PC-9 (cell line): ENCODE results near the gene NR2F1-AS1. TPM values are rescaled to one million over a fixed set of nuclear protein-coding genes. Genes with fewer than 3 reads are reported as not detected.

Source experiments
- BruUV-seq: library from RNA; stranded (reverse); fragments of 400-500 nt; replicated peaks from 2 replicates; lab custom pipeline; 2021; lab: Mats Ljungman, UMichigan
- CTCF ChIA-PET: fragments of 300-600 bp; sonication (Branson Sonifier 250); formaldehyde crosslinking; loops from one replicate; lab custom pipeline; 2022; ENCODE audit warnings: antibody characterized with exemption; lab: Charles Lee
- POLR2A ChIA-PET: fragments of 300-600 bp; sonication (Branson Sonifier 250); formaldehyde crosslinking; loops from one replicate; lab custom pipeline; 2022; ENCODE audit warnings: antibody characterized with exemption; ENCODE audit not compliant: unreplicated experiment; lab: Charles Lee
- DNase-seq, 2 experiments: peaks; one replicate each; pipeline versions ENCODE4 v3.0.0 to v3.0.0-alpha.2; 2015 to 2022; ENCODE audit warnings: mixed read lengths in 1 of 2
- H2AFZ ChIP-seq: fragments of 200-600 bp; sonication (generic); 2 replicates; pipeline ENCODE4 v1.8.1; 2017; ENCODE audit warnings: antibody characterized with exemption
- H3F3A ChIP-seq: fragments of 200-600 bp; sonication (generic); 2 replicates; pipeline ENCODE4 v1.8.1; 2017; ENCODE audit warnings: antibody characterized with exemption, mild to moderate bottlenecking, low read depth; ENCODE audit not compliant: insufficient read depth
- H3K27ac ChIP-seq: fragments of 200-600 bp; sonication (generic); 2 replicates; pipeline ENCODE4 v1.6.1; 2016; ENCODE audit warnings: mixed run types
- H3K27me3 ChIP-seq: fragments of 200-600 bp; sonication (generic); 2 replicates; pipeline ENCODE4 v1.6.1; 2016; ENCODE audit warnings: low read depth, mixed run types; ENCODE audit not compliant: insufficient read depth
- H3K36me3 ChIP-seq: fragments of 200-600 bp; sonication (generic); 2 replicates; pipeline ENCODE4 v1.6.1; 2016; ENCODE audit warnings: low read depth, mixed run types
- H3K4me1 ChIP-seq: fragments of 200-600 bp; sonication (generic); replicated peaks from 2 replicates; pipeline ENCODE4 v1.6.1; 2016; ENCODE audit warnings: mixed run types; ENCODE audit not compliant: insufficient read depth
- H3K4me2 ChIP-seq: fragments of 200-600 bp; sonication (generic); 2 replicates; pipeline ENCODE4 v1.6.1; 2017; ENCODE audit warnings: mixed run types
- H3K4me3 ChIP-seq: fragments of 200-600 bp; sonication (generic); 2 replicates; pipeline ENCODE4 v1.6.1; 2016; ENCODE audit warnings: mixed run types
- H3K79me2 ChIP-seq: fragments of 200-600 bp; sonication (generic); 2 replicates; pipeline ENCODE4 v1.6.1; 2017; ENCODE audit warnings: low read depth, mixed run types
- H3K9me2 ChIP-seq: fragments of 200-600 bp; sonication (generic); 2 replicates; pipeline ENCODE4 v1.8.1; 2017; ENCODE audit warnings: mild to moderate bottlenecking; ENCODE audit not compliant: insufficient read depth
- H3K9me3 ChIP-seq: fragments of 200-600 bp; sonication (generic); 2 replicates; pipeline ENCODE4 v1.8.1; 2016; ENCODE audit warnings: low read depth; ENCODE audit not compliant: insufficient read depth
- H4K20me1 ChIP-seq: fragments of 200-600 bp; sonication (generic); 2 replicates; pipeline ENCODE4 v1.8.1; 2017; ENCODE audit not compliant: insufficient read depth
- EZH2 ChIP-seq: fragments of 200-600 bp; sonication (generic); IDR thresholded peaks from 2 replicates; pipeline ENCODE4 v1.8.0; 2017; ENCODE audit warnings: antibody characterized with exemption, low read depth
- intact Hi-C: fragments of 100-400 bp; cut with micrococcal nuclease; formaldehyde crosslinking; loops from one replicate; pipeline ENCODE4 v1.10.0; 2022; ENCODE audit not compliant: unreplicated experiment
- total RNA-seq: library from RNA; stranded (reverse); gene quantifications from 2 replicates; pipeline ENCODE4 v1.2.3, GENCODE V29; 2021
- TF ChIP-seq, protein P1 (sequence below): fragments of 200-600 bp; sonication (generic); conservative IDR thresholded peaks from 2 replicates; pipeline ENCODE4 v1.6.1; 2017; ENCODE audit warnings: mixed run types, antibody characterized with exemption, mild to moderate bottlenecking, moderate library complexity

The NR2F1-AS1 gene
- total RNA-seq, 1 experiment from 2014 or later, result 6.0 TPM

DNA sequence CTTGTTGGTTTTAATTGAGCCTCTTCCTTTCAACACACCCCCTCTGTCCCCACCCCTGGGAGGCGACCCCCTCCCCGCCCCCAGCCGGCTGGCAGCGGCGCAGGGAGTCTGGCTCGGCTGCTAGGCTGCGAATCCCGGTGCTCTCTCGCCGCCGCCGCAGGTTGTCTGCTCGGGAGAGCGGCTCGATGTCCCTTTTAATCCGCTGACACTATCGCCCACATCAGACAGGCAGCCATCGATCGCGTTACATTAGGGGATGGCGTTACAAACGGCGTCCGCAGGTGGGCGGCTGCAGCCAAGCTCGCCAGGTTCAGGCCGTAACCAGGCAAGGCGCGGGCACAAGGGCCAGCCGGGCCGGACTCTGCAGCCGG is 1.3 kb downstream of the NR2F1-AS1 start:
- no peaks in the 10 kb centered on the region for H4K20me1 ChIP-seq
- H2AFZ ChIP-seq, result peak overlapping the region; percentile 90
- peak overlapping the region; percentile 96 for H3K4me3 ChIP-seq
- no peak for TF ChIP-seq EZH2
- TF ChIP-seq, protein P1, sequence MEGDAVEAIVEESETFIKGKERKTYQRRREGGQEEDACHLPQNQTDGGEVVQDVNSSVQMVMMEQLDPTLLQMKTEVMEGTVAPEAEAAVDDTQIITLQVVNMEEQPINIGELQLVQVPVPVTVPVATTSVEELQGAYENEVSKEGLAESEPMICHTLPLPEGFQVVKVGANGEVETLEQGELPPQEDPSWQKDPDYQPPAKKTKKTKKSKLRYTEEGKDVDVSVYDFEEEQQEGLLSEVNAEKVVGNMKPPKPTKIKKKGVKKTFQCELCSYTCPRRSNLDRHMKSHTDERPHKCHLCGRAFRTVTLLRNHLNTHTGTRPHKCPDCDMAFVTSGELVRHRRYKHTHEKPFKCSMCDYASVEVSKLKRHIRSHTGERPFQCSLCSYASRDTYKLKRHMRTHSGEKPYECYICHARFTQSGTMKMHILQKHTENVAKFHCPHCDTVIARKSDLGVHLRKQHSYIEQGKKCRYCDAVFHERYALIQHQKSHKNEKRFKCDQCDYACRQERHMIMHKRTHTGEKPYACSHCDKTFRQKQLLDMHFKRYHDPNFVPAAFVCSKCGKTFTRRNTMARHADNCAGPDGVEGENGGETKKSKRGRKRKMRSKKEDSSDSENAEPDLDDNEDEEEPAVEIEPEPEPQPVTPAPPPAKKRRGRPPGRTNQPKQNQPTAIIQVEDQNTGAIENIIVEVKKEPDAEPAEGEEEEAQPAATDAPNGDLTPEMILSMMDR, result no peak
- DNase-seq, result peak in 1 of 2 experiments; percentile 30
- 0 out of 2 replicates have a peak, but pooled peaks cover 6% of the 10 kb centered on the region for H3K4me1 ChIP-seq
- no TSS peak for BruUV-seq
- no peaks in the 10 kb centered on the region for H3K9me3 ChIP-seq
- ChIA-PET CTCF (no interaction called here), POLR2A (no interaction called here)
- no peaks in the 10 kb centered on the region for H3K9me2 ChIP-seq
- H3K27me3 ChIP-seq, result no peaks in the 10 kb centered on the region
- peaks cover 48% of the 10 kb centered on the region for H3K79me2 ChIP-seq
- H3K27ac ChIP-seq, result peak overlapping the region; percentile 60
- peaks cover 16% of the 10 kb centered on the region for H3F3A ChIP-seq
- H3K36me3 ChIP-seq, result no peaks in the 10 kb centered on the region
- peak overlapping the region; percentile 92 for H3K4me2 ChIP-seq
- intact Hi-C loops, result loop anchor here (5.0 to 10.0 kb wide), 10 partner anchors 225 to 1935 kb away; a partner anchor contains a TSS

DNA sequence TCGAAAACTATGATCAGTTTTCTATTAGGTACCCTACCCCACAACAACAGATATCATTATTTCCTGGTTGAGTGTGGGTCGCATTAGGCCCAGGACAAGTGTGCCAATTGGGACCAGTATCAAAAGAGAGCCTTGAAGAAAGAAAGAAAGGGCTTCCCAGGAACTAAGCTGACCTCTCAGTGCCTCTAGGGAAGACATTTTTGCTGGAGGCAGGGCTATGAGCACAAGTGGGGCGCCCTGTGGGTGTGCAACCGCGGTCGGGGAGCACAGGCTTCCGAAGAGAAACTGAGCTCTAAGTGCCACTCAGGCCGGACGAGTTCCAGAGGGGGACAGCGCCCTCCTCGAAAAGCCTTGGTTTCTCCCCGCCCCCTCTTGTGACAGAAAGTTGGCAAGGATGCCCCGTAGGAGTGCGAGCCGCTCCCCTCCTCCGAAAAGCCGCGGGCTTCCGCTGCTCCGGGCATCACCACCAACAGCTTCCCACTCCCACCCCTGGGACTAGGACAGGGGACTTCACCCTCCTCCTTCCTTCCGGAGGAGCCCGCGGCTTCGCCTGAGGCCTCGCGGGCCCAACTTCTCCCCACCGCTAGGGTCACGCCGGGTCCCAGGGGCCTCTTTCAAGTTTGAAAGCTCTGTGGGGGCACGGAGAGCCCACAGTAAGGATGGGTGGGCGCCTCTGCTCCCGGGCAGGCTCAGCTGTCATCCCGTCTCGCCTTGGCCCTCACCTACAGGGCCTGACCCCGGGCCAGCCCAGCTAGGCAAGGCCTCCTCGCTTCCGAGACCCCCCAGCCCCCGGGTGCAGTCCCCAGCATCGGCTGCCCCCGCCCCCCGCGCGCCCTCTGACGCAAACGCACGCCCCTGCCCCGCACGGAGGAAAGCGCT is 2.0 kb downstream of the NR2F1-AS1 start:
- Histone ChIP-seq H3K4me1 (0 out of 2 replicates have a peak, but pooled peaks cover 6% of the 10 kb centered on the region), H3K4me2 (peak overlapping the region; percentile 92), H2AFZ (peak overlapping the region; percentile 90), H3K27me3 (no peaks in the 10 kb centered on the region), H3K9me3 (peaks cover under 1% of the 10 kb centered on the region; the same call in 1 of the 2 replicates), H3K36me3 (no peaks in the 10 kb centered on the region), H3K4me3 (peak overlapping the region; percentile 96), H3K79me2 (peaks cover 48% of the 10 kb centered on the region), H3K27ac (no peak overlapping the region), H4K20me1 (no peaks in the 10 kb centered on the region), H3K9me2 (no peaks in the 10 kb centered on the region), H3F3A (peaks cover 16% of the 10 kb centered on the region)
- ChIA-PET POLR2A (no interaction called here), CTCF (interaction anchor here (0.6 to 0.7 kb wide), 2 partner anchors 222 to 486 kb away, joined by 3 read pairs; no protein-coding TSS in a partner anchor)
- TF ChIP-seq, protein P1, result no peak
- TF ChIP-seq EZH2, result no peak
- DNase-seq, result peak; percentile 12 to 46
- BruUV-seq, result no TSS peak
- intact Hi-C loops, result no loop called here

DNA sequence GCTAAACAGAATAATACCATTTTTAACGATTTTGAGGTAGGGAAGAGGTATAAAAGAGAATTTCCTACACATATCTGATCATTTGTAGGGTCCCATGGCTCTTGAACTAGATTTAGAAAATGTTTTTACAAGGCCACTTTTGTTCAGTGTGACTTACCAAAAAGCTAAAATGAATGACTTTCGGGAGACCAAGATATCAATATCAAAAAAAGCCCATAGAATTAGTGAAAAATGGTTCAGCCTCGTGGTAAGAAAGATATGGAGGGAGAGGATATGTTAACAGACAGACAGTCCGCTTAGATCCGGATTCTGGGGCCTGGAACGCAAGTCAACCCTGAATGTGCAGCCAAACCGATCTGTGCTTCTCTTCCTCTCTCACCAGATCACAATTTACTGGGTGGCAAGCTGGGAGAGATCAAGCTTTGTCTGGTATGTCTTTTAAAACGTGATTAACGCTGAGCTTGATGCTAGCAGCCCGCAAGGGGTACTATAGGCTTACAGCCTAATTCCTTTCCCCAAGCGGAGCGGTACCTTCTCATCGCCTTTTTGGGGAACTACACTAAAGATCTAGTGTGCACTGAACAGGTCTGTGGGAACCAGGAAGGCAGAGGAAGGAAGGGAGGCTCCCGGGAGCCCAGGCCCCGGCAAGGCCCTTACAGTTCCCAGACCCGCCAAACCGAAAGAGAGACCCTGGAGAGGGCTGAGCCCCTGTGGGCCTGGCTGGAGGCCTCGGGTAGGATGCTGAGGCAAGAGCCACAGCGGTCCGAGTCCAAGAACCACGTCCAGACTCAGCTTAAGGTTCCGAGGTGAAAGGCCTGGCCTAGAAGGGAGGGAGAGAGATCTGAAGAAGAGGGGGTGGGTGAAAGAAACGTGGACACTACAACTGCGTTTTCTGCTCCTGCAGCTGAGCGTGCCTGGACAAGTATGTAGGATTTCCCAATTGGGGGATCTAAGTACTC is 2.9 kb downstream of the NR2F1-AS1 start:
- DNase-seq, result no peak
- no peak overlapping the region for H2AFZ ChIP-seq
- peaks cover 7% of the 10 kb centered on the region; the same call in 1 of the 2 replicates for H3K9me3 ChIP-seq
- CTCF ChIA-PET, result interaction anchor here (0.6 to 0.7 kb wide), 2 partner anchors 223 to 485 kb away, joined by 3 read pairs; no protein-coding TSS in a partner anchor
- peaks cover 10% of the 10 kb centered on the region for H3F3A ChIP-seq
- no peaks in the 10 kb centered on the region for H3K9me2 ChIP-seq
- POLR2A ChIA-PET, result no interaction called here
- H4K20me1 ChIP-seq, result no peaks in the 10 kb centered on the region
- H3K4me2 ChIP-seq, result peak overlapping the region; percentile 92
- 0 out of 2 replicates have a peak, but pooled peaks cover 6% of the 10 kb centered on the region for H3K4me1 ChIP-seq
- intact Hi-C loops, result no loop called here
- peak overlapping the region; percentile 96; the same call in 1 of the 2 replicates for H3K4me3 ChIP-seq
- peaks cover 41% of the 10 kb centered on the region for H3K79me2 ChIP-seq
- no peaks in the 10 kb centered on the region for H3K36me3 ChIP-seq
- no TSS peak for BruUV-seq
- no peaks in the 10 kb centered on the region for H3K27me3 ChIP-seq
- no peak overlapping the region for H3K27ac ChIP-seq
- TF ChIP-seq EZH2, result no peak
- TF ChIP-seq, protein P1, result no peak
